DND-41 (cell line): Measurements from ENCODE around the gene ATXN7.

Experiments used
- ATAC-seq: fragments of 200-7000 bp; cut with Tn5 transposase; 3 replicates; pipeline ENCODE4 v1.9.1; 2021; ENCODE audit warnings: low read depth; ENCODE audit not compliant: insufficient read depth
- DNase-seq: peaks from one replicate; pipeline ENCODE4 v3.0.0-alpha.2; 2020
- H2AFZ ChIP-seq: 2 replicates; pipeline ENCODE4 v1.6.0; 2012; ENCODE audit warnings: low read depth, low read length
- H3K27ac ChIP-seq: 2 replicates; pipeline ENCODE4 v1.5.1; 2012; ENCODE audit warnings: low read length, inconsistent platforms
- H3K27me3 ChIP-seq: fragments of 200-600 bp; sonication (generic); 2 replicates; pipeline ENCODE4 v1.6.0; 2012; ENCODE audit warnings: low read length, mild to moderate bottlenecking, inconsistent platforms; ENCODE audit not compliant: insufficient read depth, poor library complexity
- H3K36me3 ChIP-seq: 2 replicates; pipeline ENCODE4 v1.5.1; 2012; ENCODE audit warnings: low read length, inconsistent platforms; ENCODE audit not compliant: insufficient read depth
- H3K4me1 ChIP-seq: 2 replicates; pipeline ENCODE4 v1.5.1; 2012; ENCODE audit warnings: mild to moderate bottlenecking, low read length; ENCODE audit not compliant: insufficient read depth
- H3K4me2 ChIP-seq: 2 replicates; pipeline ENCODE4 v1.6.0; 2012; ENCODE audit warnings: mild to moderate bottlenecking, moderate library complexity, low read length, inconsistent platforms; ENCODE audit not compliant: insufficient read depth
- H3K4me3 ChIP-seq, 2 experiments: fragments of 200-600 bp in 1 of 2; shearing (Covaris generic) in 1 of 2; 2 replicates each; pipeline ENCODE4 v1.5.1; 2012 to 2016; ENCODE audit warnings: inconsistent platforms in 2 of 2, low read length in 2 of 2, mild to moderate bottlenecking in 2 of 2, low read depth in 1 of 2, moderate library complexity in 1 of 2
- H3K79me2 ChIP-seq: 2 replicates; pipeline ENCODE4 v1.6.0; 2012; ENCODE audit warnings: low read length, inconsistent platforms; ENCODE audit not compliant: insufficient read depth
- H3K9ac ChIP-seq: 2 replicates; pipeline ENCODE4 v1.6.0; 2012; ENCODE audit warnings: low read depth, mild to moderate bottlenecking, inconsistent platforms, low read length, moderate library complexity
- H3K9me3 ChIP-seq: 2 replicates; pipeline ENCODE4 v1.5.1; 2012; ENCODE audit warnings: low read length, moderate library complexity, mild to moderate bottlenecking, inconsistent platforms; ENCODE audit not compliant: insufficient read depth, severe bottlenecking
- H4K20me1 ChIP-seq: 2 replicates; pipeline ENCODE4 v1.6.0; 2012; ENCODE audit warnings: low read length; ENCODE audit not compliant: insufficient read depth
- CTCF ChIP-seq: IDR thresholded peaks from 2 replicates; pipeline ENCODE4 v1.5.1; 2012; ENCODE audit warnings: borderline replicate concordance, low read length, moderate library complexity, mild to moderate bottlenecking; ENCODE audit not compliant: poor library complexity, severe bottlenecking; ENCODE audit errors: extremely low read depth
- EZH2 ChIP-seq: IDR thresholded peaks from 3 replicates; pipeline ENCODE4 v1.6.1; 2012; ENCODE audit warnings: borderline replicate concordance, low read depth, mild to moderate bottlenecking, moderate library complexity, low read length, inconsistent platforms; ENCODE audit not compliant: severe bottlenecking

ATXN7 gene

GRCh38 chr3:63874769-63875168 is 11.1 kb downstream of the ATXN7 start:
- TF ChIP-seq EZH2 = no peak
- no peak for TF ChIP-seq CTCF
- no peak overlapping the region for H3K4me3 ChIP-seq
- peaks cover 69% of the 10 kb centered on the region for H4K20me1 ChIP-seq
- no peaks in the 10 kb centered on the region for H3K27me3 ChIP-seq
- H3K27ac ChIP-seq = no peak overlapping the region
- H3K4me1 ChIP-seq = no peaks in the 10 kb centered on the region; the same call in 1 of the 2 replicates
- H3K9ac ChIP-seq = no peak overlapping the region
- no peak overlapping the region for H3K4me2 ChIP-seq
- H3K79me2 ChIP-seq = peaks cover 99% of the 10 kb centered on the region
- DNase-seq (no peak), ATAC-seq (no peak)
- no peak overlapping the region for H2AFZ ChIP-seq
- no peaks in the 10 kb centered on the region for H3K9me3 ChIP-seq
- 0 out of 2 replicates have a peak, but pooled peaks cover 4% of the 10 kb centered on the region for H3K36me3 ChIP-seq

- no peak overlapping the region for H2AFZ ChIP-seq
- no peak overlapping the region for H3K4me3 ChIP-seq
- H3K4me2 ChIP-seq = no peak overlapping the region
- peaks cover 99% of the 10 kb centered on the region for H3K79me2 ChIP-seq
- 0 out of 2 replicates have a peak, but pooled peaks cover 4% of the 10 kb centered on the region for H3K36me3 ChIP-seq
- no peaks in the 10 kb centered on the region for H3K27me3 ChIP-seq
- H3K27ac ChIP-seq = no peak overlapping the region
- TF ChIP-seq EZH2 (no peak), CTCF (no peak)
- no peak overlapping the region for H3K9ac ChIP-seq
- no peaks in the 10 kb centered on the region for H3K9me3 ChIP-seq
- ATAC-seq = no peak
- no peak for DNase-seq
- H3K4me1 ChIP-seq = no peaks in the 10 kb centered on the region
- H4K20me1 ChIP-seq = peaks cover 71% of the 10 kb centered on the region
Observed at GRCh38 chr3:63875510-63875909, 11.8 kb downstream of the ATXN7 start.

- peaks cover 99% of the 10 kb centered on the region for H3K79me2 ChIP-seq
- H3K27ac ChIP-seq = no peak overlapping the region
- TF ChIP-seq CTCF (no peak), EZH2 (no peak)
- no peak for ATAC-seq
- H2AFZ ChIP-seq = no peak overlapping the region
- no peak overlapping the region for H3K4me3 ChIP-seq
- H3K9ac ChIP-seq = no peak overlapping the region
- no peaks in the 10 kb centered on the region for H3K9me3 ChIP-seq
- DNase-seq = no peak
- no peak overlapping the region for H3K4me2 ChIP-seq
- H3K27me3 ChIP-seq = no peaks in the 10 kb centered on the region
- H3K4me1 ChIP-seq = no peaks in the 10 kb centered on the region
- peaks cover 74% of the 10 kb centered on the region for H4K20me1 ChIP-seq
- 0 out of 2 replicates have a peak, but pooled peaks cover 4% of the 10 kb centered on the region for H3K36me3 ChIP-seq
Observed at GRCh38 chr3:63876260-63876659, 12.6 kb downstream of the ATXN7 start.
